GM21528 (cell line): ENCODE results near the gene INPP5A.

Experiments
- ATAC-seq: cut with Tn5 transposase; IDR thresholded peaks from one replicate; pipeline ENCODE4 v1.9.1; 2021; ENCODE audit warnings: mild to moderate bottlenecking, moderate library complexity; ENCODE audit not compliant: unreplicated experiment, low FRiP score

The INPP5A gene

GRCh38 chr10:132710746-132711612, 173.4 kb downstream of the INPP5A start:
- ATAC-seq, result no peak

GRCh38 chr10:132711613-132712121, 174.1 kb downstream of the INPP5A start:
- ATAC-seq, result no peak

GRCh38 chr10:132712291-132712690, 174.7 kb downstream of the INPP5A start:
- no peak for ATAC-seq

DNA sequence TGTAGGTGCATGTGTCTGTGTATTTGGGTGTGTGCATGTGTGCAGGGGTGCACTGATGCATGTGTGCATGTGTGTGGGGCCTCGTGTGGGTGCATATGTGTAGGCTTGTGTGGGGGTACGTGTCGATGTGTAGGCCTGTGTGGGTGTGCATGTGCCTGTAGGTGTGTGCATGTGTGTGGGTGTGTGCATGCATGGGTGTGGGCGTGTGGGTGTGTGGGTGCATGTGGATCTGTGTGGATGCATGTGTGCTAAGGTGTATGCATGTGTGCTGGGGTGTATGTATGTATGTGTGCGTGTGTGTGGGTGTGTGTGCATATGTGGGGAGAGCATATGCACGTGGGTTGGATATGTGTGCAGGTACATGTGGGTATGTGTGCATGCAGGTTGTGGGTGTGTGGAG, 175.2 kb downstream of the INPP5A start:
- ATAC-seq, result no peak

- ATAC-seq, result no peak
Observed at GRCh38 chr10:132713421-132714095, 176.0 kb downstream of the INPP5A start.

GRCh38 chr10:132714096-132714985, 176.8 kb downstream of the INPP5A start:
- no peak for ATAC-seq

DNA sequence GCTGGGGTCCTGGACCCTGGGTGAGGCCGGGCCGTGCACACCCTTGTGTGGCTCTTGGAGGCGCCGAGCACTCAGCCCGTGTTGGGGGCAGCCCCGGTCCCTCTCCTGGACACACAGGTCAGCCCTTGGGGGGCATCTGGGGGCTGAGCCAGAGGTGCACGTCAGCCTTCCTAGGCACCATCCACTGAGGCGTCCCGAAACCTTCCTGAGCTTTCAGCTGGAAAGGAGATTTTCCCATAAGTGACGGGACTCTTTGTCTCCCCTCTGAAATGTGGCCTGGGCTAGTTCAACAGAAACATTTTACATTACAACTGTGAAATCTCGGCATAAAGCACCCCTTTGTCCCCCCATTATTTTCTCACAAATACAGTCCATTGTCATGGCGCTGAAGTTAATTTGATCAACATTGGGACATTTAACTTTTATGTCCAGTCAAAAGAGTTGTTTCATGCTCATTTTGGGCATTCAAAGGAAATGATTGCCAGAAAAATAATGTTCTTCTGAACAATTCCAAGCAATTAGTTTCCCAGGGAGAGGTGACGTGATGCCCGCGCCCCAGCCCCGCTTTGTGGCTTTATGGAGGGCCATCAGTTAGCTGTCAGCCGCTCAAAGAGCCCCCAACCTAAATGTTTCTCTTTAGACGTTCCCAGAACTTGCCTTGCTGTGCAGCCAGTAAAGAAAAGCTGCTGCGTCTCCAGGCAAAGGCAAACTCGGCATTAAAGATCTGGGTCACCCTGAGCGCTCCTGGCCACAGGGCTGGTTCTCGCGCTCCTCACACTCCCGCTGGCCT, 177.6 kb downstream of the INPP5A start:
- no peak for ATAC-seq

GRCh38 chr10:132715776-132716680, 178.4 kb downstream of the INPP5A start:
- no peak for ATAC-seq

DNA sequence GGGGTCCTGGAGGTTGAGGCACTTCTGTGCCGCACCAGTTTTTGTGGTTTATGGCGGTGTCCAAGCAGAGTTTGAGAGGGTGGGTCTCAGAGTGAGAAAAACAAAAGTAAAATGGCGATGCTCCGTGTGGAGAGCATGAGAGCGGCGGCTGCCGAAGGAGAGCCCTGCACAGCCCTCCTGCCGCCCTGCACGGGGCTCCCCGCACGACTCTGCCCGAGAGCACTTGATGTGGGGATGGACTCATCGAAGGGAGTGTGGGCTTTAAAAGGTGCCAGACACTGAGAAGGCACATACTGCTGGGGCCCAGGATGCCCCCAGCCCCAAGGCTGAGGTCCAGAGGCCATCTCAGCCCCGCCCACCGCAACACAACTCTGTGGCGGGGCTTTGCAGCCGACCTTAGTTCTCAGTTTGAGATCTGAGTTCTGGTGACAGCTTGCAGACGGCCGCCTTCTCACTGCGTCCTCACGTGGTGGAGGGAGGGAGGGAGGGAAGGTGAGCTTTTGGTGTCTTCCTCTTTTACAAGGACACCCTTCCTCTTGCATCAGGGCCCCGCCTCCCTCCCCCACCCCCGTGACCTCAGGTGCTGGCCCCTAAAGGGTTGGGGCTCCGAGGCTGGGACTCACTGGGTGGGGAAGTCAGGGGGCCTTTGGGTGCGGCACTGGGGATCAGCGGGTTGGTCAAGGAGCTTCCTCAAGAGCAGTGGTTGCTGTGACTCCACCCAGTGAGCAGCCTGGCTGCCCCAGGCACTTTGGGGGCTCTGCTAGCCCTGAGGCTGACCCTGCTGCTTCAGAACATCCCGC, 179.3 kb downstream of the INPP5A start:
- ATAC-seq, result no peak

DNA sequence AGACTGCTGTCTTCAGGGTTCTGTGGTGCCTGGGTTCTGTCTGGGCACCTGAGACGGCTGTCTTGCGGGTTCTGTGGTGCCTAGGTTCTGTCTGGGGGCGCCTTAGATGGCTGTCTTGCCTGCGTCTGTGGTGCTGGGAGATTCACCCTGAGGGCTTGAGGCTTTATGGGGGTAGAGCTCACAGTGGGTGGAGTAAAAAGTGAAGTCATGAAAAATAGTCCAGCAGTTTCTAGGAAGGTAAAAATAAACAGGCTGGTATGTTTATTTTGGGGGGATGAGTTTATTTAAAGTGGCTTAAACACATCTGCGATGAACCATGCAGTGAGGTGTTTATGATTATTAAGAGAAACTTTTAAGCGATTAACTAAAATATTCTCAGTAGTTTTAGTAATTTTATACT, 184.1 kb downstream of the INPP5A start:
- ATAC-seq, result no peak

DNA sequence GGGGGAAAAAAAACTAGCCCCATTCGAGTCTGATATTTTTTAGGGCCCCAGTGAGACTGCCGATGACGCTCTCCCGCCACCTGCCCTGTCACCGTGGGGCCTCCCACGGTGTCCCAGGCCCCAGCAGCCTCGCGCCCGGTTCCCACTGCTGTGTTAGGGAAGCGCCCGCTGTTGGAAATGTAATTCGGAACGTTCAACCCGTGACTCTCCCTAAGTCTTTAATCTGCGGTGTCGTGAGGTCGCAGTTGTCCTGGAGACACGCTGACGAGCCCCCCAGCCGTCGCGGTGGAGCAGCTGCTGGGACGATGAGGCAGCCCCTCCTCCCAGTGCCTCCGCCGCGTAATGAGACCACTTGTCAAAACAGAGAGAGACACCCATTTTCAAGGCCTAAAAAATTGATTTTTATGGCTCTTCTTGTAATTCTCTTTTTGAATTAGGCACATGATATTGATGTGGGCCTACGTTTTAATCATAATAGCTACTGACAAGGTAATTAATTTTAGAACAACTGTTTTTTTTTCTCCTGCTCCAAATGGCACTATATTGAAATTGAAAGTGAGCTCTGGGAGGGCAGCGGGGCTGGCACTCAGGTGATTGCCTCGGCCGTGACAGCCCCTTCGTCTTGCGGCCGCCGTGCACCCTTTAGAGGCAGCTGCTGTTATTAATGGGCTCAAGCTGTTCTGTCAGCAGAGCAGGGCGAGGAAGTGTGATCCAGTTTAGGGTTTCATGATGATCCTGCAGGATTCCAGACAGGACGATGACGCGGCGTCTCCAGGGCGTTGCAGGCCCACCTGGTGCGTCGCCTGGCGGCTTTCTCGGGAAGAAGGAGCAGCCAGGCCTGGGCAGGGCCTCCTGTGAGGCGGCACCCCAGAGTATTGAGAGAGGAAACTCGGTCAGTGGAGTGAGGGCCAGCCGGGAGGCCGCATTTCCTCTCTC, 185.1 kb downstream of the INPP5A start:
- no peak for ATAC-seq

DNA sequence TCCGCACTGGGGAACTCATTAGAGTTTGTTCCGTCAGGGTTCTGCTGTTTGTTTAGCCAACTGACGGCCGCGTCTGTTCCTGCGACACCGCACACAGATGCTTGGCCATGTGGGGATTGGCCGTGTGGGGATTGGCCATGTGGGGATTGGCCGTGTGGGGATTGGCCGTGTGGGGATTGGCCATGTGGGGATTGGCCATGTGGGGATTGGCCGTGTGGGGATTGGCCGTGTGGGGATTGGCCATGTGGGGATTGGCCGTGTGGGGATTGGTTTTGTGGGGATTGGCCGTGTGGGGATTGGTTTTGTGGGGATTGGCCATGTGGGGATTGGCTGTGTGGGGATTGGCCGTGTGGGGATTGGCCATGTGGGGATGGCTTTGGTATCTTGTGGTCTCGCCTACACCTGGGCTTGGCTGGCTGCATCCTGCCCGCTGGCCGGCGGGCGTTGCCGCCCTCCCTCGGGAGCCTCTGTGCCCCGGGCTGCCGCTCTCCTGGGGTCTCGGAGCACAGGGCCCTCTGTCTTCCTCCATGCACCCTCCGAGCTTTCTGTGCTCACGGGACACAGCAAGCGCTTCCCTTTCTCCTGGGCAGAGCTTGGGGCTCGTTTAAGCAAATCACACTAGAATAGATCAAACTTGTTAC, 185.9 kb downstream of the INPP5A start:
- no peak for ATAC-seq

- no peak for ATAC-seq
Observed at GRCh38 chr10:132724446-132724845, 186.9 kb downstream of the INPP5A start.

DNA sequence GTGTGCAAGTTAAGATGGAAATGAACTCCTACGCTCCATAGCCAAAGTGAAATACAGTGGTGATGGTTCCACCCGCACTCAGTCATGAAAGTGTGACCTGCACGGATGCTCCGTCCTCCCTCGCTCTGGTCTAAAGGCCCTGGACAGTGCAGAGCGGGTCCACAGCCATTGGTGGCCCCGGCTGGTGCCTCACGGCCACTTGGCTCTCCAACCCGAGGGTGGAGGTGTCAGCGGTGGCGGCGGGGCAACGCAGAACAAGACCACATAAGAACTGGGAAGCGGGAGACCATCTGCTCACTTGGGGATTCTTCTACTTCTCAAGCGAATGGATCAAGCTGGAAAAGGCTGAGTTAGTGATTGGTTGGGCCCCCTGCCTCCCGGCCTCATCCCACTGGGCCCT, 187.6 kb downstream of the INPP5A start:
- ATAC-seq, result no peak

DNA sequence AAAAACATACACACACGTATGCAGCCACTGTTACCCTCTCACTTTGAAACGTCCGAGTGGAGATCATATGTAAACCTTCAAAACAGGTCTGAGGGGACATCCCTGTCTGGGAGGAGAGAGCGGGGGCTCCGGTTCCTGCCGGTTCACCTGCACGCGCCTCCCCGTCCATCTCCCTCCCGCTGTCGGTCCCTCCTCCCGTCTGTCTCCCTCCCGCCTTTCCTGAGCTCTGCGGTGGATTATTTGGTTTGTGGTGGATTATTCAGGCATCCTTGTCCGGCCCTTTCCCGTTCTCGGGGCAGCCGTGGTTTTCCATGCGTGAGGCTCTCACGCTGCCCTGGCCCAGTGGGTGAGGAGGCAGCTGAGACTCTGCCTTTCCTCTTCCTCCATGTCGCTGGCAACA, 188.6 kb downstream of the INPP5A start:
- ATAC-seq, result no peak

- no peak for ATAC-seq
Observed at GRCh38 chr10:132726951-132727350, 189.4 kb downstream of the INPP5A start.

DNA sequence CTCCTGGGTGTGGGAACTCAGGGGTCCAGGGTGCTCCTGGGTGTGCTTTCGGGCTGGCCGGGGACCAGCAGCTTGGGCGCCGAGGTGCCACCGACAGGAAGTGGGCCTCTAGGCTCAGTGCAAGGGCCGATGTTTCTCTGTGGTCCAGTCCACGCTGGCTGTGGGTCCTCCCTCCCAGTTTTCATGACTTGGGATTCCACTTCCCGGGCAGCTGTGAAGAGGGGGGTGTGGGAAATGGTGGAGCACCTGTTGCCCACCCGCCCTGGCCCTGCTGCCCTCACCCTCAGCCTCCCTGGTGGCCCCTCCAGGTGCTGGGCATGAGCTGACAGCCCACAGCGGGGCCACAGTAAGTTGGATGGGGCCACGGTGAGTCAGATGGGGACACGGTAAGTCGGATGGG, 189.8 kb downstream of the INPP5A start:
- no peak for ATAC-seq
